ENCODE measurements around the gene TP73.
A peak's percentile ranks its signal among the peaks of the same experiment; 100 is the strongest.

The TP73 gene

GRCh38 chr1:3636080-3636479, 16.2 kb upstream of the TP73 start:
- DNase-seq = no peak

DNA sequence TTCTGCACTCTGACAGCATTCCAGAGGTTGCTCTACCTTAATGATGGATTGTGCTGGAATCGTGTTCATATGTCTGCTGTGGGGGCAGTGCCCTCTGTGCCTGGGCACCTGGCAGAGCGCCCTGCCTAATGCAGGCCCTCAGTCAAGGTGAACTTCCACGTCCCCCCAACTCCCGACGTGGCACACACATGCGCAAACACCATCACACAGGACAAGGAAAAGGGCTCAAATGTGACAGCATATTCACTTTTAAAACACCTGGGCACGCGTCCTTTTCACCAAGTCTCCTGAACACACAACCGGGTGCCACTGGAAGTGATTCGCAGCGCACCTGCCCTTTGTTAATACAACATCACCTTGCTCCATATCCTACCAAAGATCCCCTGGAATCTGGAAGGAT, 15.8 kb upstream of the TP73 start:
- no peak for DNase-seq

GRCh38 chr1:3638027-3638426, 14.3 kb upstream of the TP73 start:
- DNase-seq = no peak

DNA sequence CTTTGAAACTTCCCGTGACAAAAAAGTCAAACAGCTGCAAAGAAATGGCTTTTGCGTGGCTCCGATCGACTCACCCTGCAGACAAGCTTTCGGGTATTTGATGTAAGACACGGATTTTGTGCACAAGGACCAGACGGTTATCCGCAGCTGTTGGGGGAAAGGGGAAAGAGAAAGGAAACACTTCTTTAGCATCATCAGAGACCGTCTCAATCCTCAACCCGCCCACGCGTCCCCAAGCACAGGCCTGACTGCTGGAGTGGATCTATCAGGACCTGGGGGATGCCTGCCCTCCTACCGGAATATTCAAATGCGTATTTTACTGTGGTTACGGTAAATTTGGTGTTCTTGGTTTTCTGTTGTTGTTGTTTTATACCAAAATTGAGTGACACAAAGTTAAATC, 13.6 kb upstream of the TP73 start:
- DNase-seq = no peak

DNA sequence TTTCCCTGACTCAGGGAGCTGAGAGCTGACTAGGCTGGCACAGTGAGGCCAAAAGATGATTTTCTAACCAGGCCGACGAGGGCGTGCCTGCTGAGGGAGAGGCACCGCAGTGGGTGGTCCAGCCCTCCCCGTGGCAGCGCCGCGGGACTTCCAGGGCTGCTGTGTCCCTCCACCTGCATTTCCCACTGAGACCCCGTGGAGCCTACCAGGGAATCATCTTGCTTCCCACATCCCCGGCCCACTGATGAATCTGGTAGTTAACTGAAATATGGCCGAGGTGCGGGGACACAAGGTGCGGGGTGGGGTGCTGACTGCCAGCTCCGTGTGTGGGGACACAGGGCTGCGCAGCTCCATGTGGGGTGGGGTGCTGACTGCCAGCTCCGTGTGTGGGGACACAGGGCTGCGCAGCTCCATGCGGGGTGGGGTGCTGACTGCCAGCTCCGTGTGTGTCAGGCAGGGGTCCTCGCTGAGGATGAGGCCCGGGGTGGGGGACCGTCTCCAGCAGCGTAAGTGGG, 12.9 kb upstream of the TP73 start:
- no peak for DNase-seq

DNA sequence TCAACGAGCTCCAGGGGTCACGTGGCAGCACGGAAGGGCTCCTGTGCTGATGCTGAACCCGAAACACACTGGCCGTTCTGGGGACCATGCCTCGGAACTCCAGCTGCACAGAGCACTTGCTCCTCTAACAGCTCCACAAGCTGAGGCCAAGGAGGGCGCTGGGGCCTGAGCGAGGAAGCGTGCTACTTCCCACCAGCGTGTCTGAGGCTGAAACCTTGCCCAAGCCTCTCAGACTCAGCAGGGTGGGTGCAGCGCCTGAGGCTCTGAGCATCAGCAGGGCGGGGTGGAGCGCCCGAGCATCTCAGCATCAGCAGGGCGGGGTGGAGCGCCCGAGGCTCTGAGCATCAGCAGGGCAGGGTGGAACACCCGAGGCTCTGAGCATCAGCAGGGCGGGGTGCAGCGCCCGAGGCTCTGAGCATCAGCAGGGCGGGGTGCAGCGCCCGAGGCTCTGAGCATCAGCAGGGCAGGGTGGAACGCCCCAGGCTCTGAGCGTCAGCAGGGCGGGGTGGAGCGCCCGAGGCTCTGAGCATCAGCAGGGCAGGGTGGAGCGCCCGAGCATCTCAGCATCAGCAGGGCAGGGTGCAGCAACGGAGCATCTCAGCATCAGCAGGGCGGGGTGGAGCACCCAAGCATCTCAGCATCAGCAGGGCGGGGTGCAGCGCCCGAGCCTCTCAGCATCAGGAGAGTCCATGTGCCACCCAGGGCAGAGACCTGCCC, 12.0 kb upstream of the TP73 start:
- no peak for DNase-seq

- DNase-seq = no peak
Measured at GRCh38 chr1:3641046-3641760, 11.1 kb upstream of the TP73 start.

- DNase-seq = no peak
Measured at GRCh38 chr1:3641816-3642215, 10.5 kb upstream of the TP73 start.

DNA sequence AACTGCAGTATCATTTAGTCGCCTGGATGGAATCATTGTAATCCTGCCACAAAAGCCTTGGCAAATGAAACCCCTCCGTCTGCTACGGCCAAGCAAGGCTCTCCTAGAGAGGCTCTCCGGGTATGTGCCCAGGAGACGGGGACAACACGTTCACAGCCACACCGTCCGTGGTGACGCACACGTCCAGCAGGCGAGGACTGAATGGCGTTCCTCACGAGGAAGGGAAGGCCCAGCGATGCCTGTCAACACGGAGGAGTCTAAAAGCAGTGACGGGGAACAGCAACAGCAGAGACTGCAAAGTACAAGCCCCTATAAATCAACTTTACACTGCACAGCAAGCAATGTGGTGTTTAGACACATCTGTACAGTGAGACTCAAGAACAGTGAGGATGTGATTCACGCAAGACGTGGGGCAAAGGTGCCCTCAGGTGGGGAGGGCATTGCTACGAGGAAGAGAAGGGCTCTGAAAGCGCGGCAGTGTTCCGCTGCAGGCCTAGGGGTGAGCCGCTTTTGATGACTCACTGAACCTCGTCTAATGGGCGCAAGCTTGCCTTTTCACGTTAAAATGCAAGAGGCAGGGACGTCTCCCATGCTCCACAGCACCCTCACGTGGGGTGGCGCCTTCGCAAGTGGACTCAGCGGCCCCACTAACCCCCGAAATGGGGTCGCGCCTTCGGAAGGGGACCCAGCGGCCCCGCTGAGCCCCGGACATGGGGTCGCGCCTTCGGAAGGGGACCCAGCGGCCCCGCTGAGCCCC, 9.2 kb upstream of the TP73 start:
- no peak for DNase-seq

DNA sequence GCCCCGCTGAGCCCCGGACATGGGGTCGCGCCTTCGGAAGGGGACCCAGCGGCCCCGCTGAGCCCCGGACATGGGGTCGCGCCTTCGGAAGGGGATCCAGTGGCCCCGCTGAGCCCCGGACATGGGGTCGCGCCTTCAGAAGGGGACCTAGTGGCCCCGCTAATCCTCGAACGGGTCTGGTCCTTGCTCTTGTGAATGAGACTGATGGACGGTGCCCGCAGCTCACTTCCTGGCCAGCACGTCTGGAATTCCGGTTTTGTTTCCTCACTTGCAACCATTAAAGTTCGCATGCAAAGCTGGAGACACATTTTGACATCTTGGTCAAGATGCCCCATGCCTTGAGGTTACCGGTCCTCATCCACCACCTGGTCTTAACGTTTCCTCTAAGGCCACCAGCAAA, 8.0 kb upstream of the TP73 start:
- DNase-seq = no peak

- no peak for DNase-seq
Measured at GRCh38 chr1:3645247-3645646, 7.1 kb upstream of the TP73 start.

DNA sequence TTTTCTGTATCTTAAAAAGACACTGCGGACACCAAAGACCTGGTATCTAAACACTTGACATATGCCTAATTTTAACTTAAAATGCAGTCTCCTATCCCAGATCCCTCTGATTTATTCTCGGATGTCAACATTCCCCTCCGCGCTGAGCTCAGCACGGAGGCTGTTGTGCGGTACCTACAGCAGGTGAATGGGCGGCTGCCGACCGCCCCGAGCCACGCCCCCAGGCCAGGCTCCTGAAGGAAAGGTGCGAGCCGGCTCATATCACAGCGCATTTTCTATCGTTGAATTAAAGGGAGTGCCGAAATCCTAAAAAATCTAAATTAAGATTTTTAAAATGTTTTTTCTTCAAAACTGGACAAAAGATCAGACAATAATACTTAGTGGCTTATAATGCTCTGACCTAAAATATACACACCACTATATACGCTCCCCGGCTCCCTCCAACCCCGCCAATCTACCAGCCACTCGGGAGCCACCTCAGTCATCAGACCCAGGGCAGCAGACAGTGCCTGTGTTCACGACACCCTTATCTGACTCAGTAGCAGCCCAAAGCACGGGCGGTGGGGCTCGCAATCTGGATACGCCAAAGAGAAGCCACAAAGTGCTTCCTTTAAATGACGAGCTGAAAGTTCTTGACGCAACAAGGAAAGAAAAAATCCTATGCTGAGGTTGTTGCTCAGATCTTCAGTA, 6.5 kb upstream of the TP73 start:
- DNase-seq = no peak

DNA sequence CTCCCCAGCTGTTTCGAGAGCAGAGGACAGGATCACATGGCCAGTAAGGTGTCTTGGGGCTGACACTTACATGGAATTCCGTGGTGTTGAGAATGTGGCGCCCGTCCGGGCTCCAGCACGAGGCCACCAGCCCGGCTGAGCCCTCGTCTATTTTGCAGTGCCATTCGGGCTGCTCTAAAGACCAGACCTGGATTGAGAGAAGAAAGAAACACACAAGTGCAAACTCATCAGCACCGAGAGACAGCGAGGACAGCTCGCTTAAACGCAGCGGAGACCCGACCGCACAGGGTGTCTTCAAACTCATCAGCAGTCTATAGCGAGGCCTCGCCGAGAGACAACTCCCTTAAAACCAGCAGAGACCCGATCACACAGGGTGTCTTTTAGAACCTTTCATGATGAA, 5.7 kb upstream of the TP73 start:
- DNase-seq = no peak

GRCh38 chr1:3649342-3650247, 2.7 kb upstream of the TP73 start, which contains the start of gene WRAP73:
WRAP73 (minus strand) TSS chr1:3650103; CDS start chr1:3649999, 104 bp downstream.
- DNase-seq = peak; percentile 84

DNA sequence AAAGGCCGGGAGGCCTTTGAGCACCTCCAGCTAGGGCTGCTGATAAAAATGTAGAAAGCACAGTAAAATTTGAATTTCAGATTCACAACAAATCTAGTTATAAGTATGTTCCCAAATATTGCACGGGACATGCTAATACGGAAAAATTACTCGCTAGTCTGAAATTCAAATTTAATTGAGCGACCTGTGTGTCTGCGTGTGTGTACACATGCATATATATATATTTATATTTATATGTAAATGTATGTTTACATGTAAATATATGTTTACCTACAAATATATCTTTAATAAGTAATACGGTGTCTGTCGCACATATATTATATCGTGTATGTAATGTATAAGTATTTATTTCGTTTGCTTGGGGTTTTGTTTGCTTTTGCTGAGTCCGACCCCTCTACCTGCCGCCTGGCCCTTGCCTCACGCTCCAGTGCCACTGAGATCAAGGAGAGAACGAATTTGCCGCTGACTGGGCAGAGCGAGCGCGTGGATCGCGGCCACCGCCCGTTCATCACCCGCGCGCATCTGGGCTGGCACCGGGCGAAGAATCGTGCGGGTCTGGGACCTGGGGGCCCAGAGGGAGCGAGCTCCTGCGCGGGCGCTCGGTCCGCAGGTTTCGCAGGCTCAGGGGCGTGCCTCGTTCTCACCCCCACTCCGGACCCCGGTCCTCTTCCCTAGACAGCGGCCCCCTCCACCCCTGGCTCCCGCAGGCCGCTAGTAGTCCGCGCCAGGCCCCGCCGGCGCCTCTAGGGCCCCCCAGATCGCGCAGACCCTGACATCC, 1.9 kb upstream of the TP73 start:
- no peak for DNase-seq

DNA sequence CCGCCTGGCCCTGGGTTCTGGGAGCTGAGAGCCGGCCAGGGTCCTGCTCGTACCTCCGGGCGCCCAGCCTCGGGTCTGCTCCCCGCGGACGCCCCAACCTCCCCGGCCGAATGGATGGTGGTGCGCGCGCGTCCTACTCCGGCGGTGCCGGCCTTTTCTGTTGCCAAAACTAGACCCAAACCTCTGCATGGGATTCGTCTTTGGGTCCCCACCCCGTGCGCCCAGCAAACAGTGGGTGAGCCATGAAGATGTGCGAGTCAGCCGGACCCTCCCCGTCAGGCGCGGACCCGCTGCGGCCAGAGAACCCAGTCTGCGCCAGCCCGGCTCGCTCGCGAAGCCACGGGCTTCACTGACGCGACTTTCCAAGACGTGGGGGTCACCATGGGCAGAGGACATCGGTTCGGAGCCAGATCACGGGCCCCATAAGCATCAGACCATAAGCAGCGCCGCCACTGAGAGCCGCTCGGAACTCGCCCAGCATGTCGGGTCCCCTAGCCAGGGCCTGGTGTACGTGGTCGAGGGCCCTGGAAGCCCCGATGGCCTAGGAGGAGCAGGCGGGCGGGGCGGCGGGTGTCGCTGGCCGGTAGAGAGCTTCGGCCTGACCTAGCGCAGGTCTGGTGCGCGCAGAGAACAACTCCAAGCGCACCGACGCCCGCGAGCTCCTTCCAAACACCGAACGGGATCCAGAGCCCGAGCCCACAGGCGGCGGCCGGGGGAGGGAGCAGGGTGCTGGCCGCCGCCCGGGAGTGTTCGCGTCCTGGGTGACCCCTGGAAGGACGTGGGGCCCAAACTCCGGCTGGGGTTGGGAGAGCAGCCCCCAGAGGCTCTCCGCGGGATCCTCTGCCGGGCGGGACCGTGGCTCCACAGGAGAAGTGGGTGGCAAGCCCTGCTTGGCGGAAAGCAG, 1.0 kb upstream of the TP73 start:
- DNase-seq = no peak

GRCh38 chr1:3652548-3653285, 401 bp downstream of the TP73 start:
- no peak for DNase-seq

DNA sequence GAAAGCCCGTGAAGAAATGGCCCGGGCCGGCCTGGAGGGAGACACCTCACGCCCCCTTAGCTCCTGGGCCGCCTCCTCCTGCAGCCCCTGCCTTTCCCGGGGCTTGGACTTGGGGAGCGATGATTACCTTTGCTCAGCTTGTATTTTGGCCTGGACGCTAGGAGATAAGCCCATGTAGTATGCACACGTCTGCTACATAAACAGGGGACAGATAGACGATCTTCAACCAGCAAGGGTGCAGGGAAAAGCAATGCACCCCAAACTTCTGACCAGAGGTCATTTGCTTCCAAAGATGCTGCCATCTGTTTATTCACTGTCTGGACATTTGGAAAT, 936 bp downstream of the TP73 start:
- DNase-seq = no peak

DNA sequence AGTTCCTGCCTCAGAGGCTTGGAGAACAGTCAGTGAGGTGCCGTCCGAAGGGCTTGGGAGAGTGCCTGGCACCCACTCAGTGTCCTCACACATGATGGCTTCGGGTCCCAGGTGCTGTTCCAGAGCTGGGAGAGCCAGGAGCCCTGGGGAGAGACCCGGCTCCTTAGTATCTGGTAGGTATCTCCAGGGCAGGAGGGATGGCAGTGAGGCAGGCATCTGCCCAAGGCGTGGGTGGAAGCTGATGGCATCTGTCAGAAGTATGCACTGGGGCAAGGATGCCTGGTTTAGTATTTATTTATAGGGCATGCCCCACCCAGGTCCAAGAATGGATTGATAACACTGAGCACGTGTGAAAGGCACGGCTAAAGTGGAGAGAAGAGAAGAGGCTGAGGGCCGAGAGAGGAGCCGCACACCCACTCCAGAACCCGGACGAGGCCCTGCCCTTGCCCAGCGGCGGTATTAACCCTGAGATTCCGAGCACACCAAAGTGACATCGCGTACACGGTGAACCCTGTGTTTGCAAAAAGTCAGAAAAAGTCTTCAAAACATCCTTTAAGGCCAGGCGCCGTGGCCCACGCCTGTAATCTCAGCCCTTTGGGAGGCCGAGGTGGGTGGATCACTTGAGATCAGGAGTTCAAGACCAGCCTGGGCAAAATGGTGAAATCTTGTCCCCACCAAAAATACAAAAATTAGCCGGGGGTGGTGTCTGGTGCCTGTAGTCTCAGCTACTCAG, 2.4 kb downstream of the TP73 start:
- DNase-seq = no peak

Measured in HCEC 1CT (cell line).